Right ventricle myocardium superior (tissue), 1 donor: ENCODE results near the gene ATXN1. TPM values are rescaled to one million over a fixed set of nuclear protein-coding genes. Genes with fewer than 3 reads are reported as not detected.

ENCODE experiments used
- ATAC-seq: fragments of 200-7000 bp; cut with Tn5 transposase; one replicate; pipeline ENCODE4 v1.9.1; 2020; ENCODE audit warnings: mild to moderate bottlenecking; ENCODE audit not compliant: poor library complexity
- DNase-seq: peaks from one replicate; pipeline ENCODE4 v3.0.0-alpha.2; 2020
- intact Hi-C: fragments of 100-400 bp; cut with DNase I; formaldehyde crosslinking; loops from one replicate; pipeline ENCODE4 v1.11.2; 2022
- total RNA-seq: library from RNA; stranded (reverse); fragmentation: NEBNext Ultra II Directional; extraction: Animal tissue kit (Norgen Biotek cat#: 25700); gene quantifications from one replicate; pipeline ENCODE4 v1.2.1, GENCODE V29; 2021
- donor health status: DM: no; HTN: yes; CAD: no; lungs with severe emphysema.

ATXN1 gene
- total RNA-seq, 1 donor from 2014 or later = 36.1 TPM

- DNase-seq (no peak), ATAC-seq (no peak)
- intact Hi-C loops = no loop called here
Observed at GRCh38 chr6:16252686-16253299, 508.5 kb downstream of the ATXN1 start.

- no peak for DNase-seq
- ATAC-seq = no peak
- intact Hi-C loops = no loop called here
Observed at GRCh38 chr6:16251706-16252105, 509.6 kb downstream of the ATXN1 start.

GRCh38 chr6:16249971-16250370 is 511.3 kb downstream of the ATXN1 start:
- intact Hi-C loops = no loop called here
- DNase-seq (no peak), ATAC-seq (no peak)
